OCI-LY7 (cell line): Measurements from ENCODE around the gene EML6. TPM values are rescaled to one million over a fixed set of nuclear protein-coding genes. Genes with fewer than 3 reads are reported as not detected.
A peak's percentile ranks its signal among the peaks of the same experiment; 100 is the strongest.

Experiments
- BruUV-seq: library from RNA; stranded (reverse); fragments of 400-500 nt; replicated peaks from 2 replicates; lab custom pipeline; 2021; lab: Mats Ljungman, UMichigan
- CTCF ChIA-PET: fragments of 300-600 bp; sonication (Branson Sonifier 250); formaldehyde crosslinking; loops from one replicate; lab custom pipeline; 2022; ENCODE audit warnings: antibody characterized with exemption; ENCODE audit not compliant: unreplicated experiment; lab: Charles Lee
- POLR2A ChIA-PET: fragments of 300-600 bp; sonication (Branson Sonifier 250); formaldehyde crosslinking; loops from one replicate; lab custom pipeline; 2022; ENCODE audit warnings: antibody characterized with exemption; lab: Charles Lee
- DNase-seq: peaks from one replicate; pipeline ENCODE4 v3.0.0-alpha.2; 2015; ENCODE audit warnings: low spot score
- H2AFZ ChIP-seq: fragments of 200-600 bp; sonication (generic), shearing (Covaris generic); 2 replicates; pipeline ENCODE4 v1.6.1; 2014; ENCODE audit warnings: mild to moderate bottlenecking, antibody characterized with exemption, low read length, moderate library complexity
- H3K27ac ChIP-seq: fragments of 200-600 bp; sonication (generic); 2 replicates; pipeline ENCODE4 v1.5.1; 2014; ENCODE audit warnings: mixed run types, low read depth, mild to moderate bottlenecking, moderate library complexity, low read length, inconsistent platforms; ENCODE audit not compliant: poor library complexity, severe bottlenecking
- H3K36me3 ChIP-seq: fragments of 200-600 bp; sonication (generic); 2 replicates; pipeline ENCODE4 v1.6.1; 2014; ENCODE audit warnings: mild to moderate bottlenecking, antibody characterized with exemption, low read length, moderate library complexity, mixed read lengths; ENCODE audit not compliant: insufficient read depth
- H3K4me1 ChIP-seq: fragments of 200-600 bp; sonication (generic); 2 replicates; pipeline ENCODE4 v1.5.1; 2014; ENCODE audit warnings: mild to moderate bottlenecking, low read length; ENCODE audit not compliant: insufficient read depth, poor library complexity, severe bottlenecking
- H3K4me2 ChIP-seq: fragments of 200-600 bp; sonication (generic); 2 replicates; pipeline ENCODE4 v1.6.1; 2014; ENCODE audit warnings: mild to moderate bottlenecking, low read length
- H3K4me3 ChIP-seq: fragments of 200-600 bp; sonication (generic); 2 replicates; pipeline ENCODE4 v1.5.1; 2014; ENCODE audit warnings: mild to moderate bottlenecking, low read depth, low read length; ENCODE audit not compliant: poor library complexity, severe bottlenecking
- H3K79me2 ChIP-seq: fragments of 200-600 bp; sonication (generic); 2 replicates; pipeline ENCODE4 v1.6.1; 2016; ENCODE audit warnings: low read depth, mild to moderate bottlenecking, low read length, moderate library complexity, mixed read lengths; ENCODE audit not compliant: insufficient read depth
- H3K9me2 ChIP-seq: fragments of 200-600 bp; sonication (generic); 2 replicates; pipeline ENCODE4 v1.6.1; 2016; ENCODE audit warnings: mild to moderate bottlenecking, low read length, mixed read lengths; ENCODE audit not compliant: insufficient read depth
- H3K9me3 ChIP-seq: fragments of 200-600 bp; sonication (generic); 2 replicates; pipeline ENCODE4 v1.6.1; 2014; ENCODE audit warnings: mild to moderate bottlenecking, mixed run types, low read length, mixed read lengths
- H4K20me1 ChIP-seq: fragments of 200-600 bp; sonication (generic); 2 replicates; pipeline ENCODE4 v1.6.1; 2014; ENCODE audit warnings: mild to moderate bottlenecking, antibody characterized with exemption, low read length, moderate library complexity, mixed read lengths; ENCODE audit not compliant: insufficient read depth
- EZH2phosphoT487 ChIP-seq: fragments of 200-600 bp; sonication (generic); IDR thresholded peaks from 2 replicates; pipeline ENCODE4 v1.6.1; 2018; ENCODE audit warnings: low read depth, borderline replicate concordance, mild to moderate bottlenecking, mixed run types, antibody characterized with exemption, low read length, moderate library complexity, mixed read lengths
- intact Hi-C: fragments of 100-400 bp; cut with micrococcal nuclease; formaldehyde crosslinking; loops from one replicate; pipeline ENCODE4 v1.10.0; 2022; ENCODE audit not compliant: unreplicated experiment
- total RNA-seq, 2 experiments: library from RNA; depleted of rRNA in 1 of 2; stranded (reverse); fragments of >200 nt in 1 of 2; shearing (Covaris generic) in 1 of 2; gene quantifications; 2 replicates each; pipeline ENCODE4 v1.2.3, GENCODE V29; 2014 to 2022
- TF ChIP-seq, protein P1 (sequence below): fragments of 200-600 bp; sonication (generic); conservative IDR thresholded peaks from 2 replicates; pipeline ENCODE4 v1.5.1; 2014; ENCODE audit warnings: mild to moderate bottlenecking, antibody characterized with exemption, low read length, moderate library complexity, mixed read lengths

The EML6 gene
- total RNA-seq, 2 experiments from 2014 or later = 310 to 367 TPM

DNA sequence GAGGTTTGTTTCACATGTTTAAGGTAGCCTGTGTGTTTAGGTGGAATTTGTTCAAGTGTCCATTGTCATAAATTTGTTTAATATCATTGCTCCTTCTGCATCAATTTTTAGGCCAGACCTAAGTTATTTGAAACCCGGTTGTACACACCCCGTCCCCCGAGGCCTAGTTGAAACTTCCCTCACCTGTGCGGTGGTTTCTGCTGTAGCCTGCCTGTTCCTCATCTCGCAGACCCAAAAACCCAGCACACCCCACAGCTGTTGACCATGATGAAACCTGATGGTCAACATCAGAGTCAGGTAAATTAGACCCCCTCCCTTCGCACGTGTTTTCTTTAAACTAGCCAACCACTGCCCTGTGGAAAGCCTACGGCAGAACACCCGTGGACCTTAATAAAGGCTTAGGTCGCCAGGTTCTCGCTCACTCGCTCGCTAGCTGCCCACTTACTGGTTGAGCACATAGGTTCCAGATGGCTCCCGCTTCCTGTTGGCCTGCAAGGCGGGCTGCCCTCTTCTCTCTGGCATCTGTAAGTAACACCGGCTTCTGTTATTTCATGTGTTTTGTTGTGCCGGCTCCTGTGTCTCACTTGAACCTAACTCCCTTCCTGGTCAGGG lies 64.4 kb downstream of the EML6 start:
- Histone ChIP-seq H2AFZ (peak overlapping the region; percentile 7; the same call in 1 of the 2 replicates), H3K4me1 (peaks cover 81% of the 10 kb centered on the region), H3K4me2 (peak overlapping the region; percentile 89), H4K20me1 (peaks cover 10% of the 10 kb centered on the region; the same call in 1 of the 2 replicates), H3K36me3 (peaks cover 35% of the 10 kb centered on the region), H3K27ac (peak overlapping the region; percentile 95), H3K9me3 (no peaks in the 10 kb centered on the region), H3K79me2 (peaks cover 88% of the 10 kb centered on the region), H3K9me2 (no peaks in the 10 kb centered on the region), H3K4me3 (peak overlapping the region; percentile 71)
- peak; percentile 93 for DNase-seq
- ChIA-PET CTCF (no interaction called here), POLR2A (interaction anchor here (0.7 to 8.8 kb wide), 14 partner anchors 9 to 703 kb away, joined by 3 to 92 read pairs (median 6); partner anchors contain the start of gene EML6)
- intact Hi-C loops = loop anchor here (1.0 to 10.0 kb wide), 8 partner anchors 20 to 683 kb away; partner anchors contain the start of gene CCDC88A
- BruUV-seq = no TSS peak
- no peak for TF ChIP-seq EZH2phosphoT487
- TF ChIP-seq, protein P1, sequence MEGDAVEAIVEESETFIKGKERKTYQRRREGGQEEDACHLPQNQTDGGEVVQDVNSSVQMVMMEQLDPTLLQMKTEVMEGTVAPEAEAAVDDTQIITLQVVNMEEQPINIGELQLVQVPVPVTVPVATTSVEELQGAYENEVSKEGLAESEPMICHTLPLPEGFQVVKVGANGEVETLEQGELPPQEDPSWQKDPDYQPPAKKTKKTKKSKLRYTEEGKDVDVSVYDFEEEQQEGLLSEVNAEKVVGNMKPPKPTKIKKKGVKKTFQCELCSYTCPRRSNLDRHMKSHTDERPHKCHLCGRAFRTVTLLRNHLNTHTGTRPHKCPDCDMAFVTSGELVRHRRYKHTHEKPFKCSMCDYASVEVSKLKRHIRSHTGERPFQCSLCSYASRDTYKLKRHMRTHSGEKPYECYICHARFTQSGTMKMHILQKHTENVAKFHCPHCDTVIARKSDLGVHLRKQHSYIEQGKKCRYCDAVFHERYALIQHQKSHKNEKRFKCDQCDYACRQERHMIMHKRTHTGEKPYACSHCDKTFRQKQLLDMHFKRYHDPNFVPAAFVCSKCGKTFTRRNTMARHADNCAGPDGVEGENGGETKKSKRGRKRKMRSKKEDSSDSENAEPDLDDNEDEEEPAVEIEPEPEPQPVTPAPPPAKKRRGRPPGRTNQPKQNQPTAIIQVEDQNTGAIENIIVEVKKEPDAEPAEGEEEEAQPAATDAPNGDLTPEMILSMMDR = no peak

DNA sequence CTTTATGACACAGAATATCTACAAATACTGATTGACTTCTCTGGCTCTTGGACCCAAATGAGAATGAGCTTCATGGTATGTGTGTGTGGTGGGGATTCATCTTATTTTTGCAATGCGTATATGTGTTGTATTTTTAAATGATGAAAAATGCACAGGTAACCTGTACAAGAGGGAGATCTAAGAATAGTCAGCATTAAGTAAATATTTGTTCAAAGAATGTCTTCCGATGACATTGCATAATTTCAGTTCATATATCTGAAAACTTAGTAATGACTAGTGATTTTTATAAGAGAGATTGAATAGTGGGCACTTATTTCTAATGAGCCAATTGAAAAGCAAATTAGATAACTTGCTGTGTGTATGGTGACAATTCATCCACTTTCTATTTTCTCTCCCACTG lies 66.4 kb downstream of the EML6 start:
- Histone ChIP-seq H3K36me3 (peaks cover 56% of the 10 kb centered on the region), H3K79me2 (peaks cover 88% of the 10 kb centered on the region), H3K4me1 (peaks cover 67% of the 10 kb centered on the region), H3K4me2 (peak overlapping the region; percentile 75), H2AFZ (peak overlapping the region; percentile 9; the same call in 1 of the 2 replicates), H4K20me1 (peaks cover 10% of the 10 kb centered on the region; the same call in 1 of the 2 replicates), H3K27ac (peak overlapping the region; percentile 95), H3K9me2 (no peaks in the 10 kb centered on the region), H3K9me3 (no peaks in the 10 kb centered on the region), H3K4me3 (peak overlapping the region; percentile 71)
- ChIA-PET CTCF (no interaction called here), POLR2A (interaction anchor here (0.7 to 8.8 kb wide), 5 partner anchors 12 to 63 kb away, joined by 3 to 92 read pairs (median 10); no protein-coding TSS in a partner anchor)
- intact Hi-C loops = loop anchor here (5.0 to 10.0 kb wide), 5 partner anchors 155 to 685 kb away; partner anchors contain the start of gene CCDC88A
- no peak for DNase-seq
- BruUV-seq = no TSS peak
- no peak for TF ChIP-seq EZH2phosphoT487
- TF ChIP-seq, protein P1 = no peak
